ENCODE measurements around the gene DOCK10.

The DOCK10 gene

DNA sequence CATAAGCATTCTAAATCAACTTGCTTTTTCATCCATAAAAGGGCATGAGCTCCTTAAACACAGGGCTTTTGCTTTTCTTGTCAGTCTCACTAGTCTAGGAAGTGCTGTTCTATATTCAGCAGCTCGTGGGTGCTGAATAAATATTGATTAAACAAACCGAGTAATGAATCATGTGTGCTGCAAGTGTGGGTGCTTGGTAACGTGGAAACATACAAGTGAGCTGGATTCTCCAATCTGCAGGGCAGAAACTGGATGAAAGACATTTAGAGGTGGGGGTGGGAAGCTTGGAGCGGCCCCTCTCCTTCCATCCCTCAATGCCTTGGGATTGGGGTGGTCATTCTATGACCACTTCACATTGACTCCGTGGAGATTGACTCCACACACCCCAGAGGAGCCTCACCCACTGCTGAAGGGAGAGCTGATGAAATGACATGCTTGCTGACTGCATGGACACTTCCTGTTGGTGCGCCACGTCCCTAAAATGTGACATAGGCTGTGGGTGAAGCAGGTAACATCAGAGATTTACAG, 114.6 kb downstream of the DOCK10 start (continued):
- TF ChIP-seq, protein P1, sequence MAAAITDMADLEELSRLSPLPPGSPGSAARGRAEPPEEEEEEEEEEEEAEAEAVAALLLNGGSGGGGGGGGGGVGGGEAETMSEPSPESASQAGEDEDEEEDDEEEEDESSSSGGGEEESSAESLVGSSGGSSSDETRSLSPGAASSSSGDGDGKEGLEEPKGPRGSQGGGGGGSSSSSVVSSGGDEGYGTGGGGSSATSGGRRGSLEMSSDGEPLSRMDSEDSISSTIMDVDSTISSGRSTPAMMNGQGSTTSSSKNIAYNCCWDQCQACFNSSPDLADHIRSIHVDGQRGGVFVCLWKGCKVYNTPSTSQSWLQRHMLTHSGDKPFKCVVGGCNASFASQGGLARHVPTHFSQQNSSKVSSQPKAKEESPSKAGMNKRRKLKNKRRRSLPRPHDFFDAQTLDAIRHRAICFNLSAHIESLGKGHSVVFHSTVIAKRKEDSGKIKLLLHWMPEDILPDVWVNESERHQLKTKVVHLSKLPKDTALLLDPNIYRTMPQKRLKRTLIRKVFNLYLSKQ (tag by site-specific recombination; IDR thresholded peaks at IDR 0.05; ENCODE audit: borderline replicate concordance) = no peak
- TF ChIP-seq ZNF23 (tag by site-specific recombination; IDR thresholded peaks at IDR 0.05; ENCODE audit: borderline replicate concordance) (no peak), BCL11B (tag by site-specific recombination; IDR thresholded peaks at IDR 0.05; ENCODE audit: low read depth) (no peak)
- TF ChIP-seq, protein P2, sequence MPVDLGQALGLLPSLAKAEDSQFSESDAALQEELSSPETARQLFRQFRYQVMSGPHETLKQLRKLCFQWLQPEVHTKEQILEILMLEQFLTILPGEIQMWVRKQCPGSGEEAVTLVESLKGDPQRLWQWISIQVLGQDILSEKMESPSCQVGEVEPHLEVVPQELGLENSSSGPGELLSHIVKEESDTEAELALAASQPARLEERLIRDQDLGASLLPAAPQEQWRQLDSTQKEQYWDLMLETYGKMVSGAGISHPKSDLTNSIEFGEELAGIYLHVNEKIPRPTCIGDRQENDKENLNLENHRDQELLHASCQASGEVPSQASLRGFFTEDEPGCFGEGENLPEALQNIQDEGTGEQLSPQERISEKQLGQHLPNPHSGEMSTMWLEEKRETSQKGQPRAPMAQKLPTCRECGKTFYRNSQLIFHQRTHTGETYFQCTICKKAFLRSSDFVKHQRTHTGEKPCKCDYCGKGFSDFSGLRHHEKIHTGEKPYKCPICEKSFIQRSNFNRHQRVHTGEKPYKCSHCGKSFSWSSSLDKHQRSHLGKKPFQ (tag by site-specific recombination; IDR thresholded peaks at IDR 0.05) = no peak
- TF ChIP-seq, protein P3, sequence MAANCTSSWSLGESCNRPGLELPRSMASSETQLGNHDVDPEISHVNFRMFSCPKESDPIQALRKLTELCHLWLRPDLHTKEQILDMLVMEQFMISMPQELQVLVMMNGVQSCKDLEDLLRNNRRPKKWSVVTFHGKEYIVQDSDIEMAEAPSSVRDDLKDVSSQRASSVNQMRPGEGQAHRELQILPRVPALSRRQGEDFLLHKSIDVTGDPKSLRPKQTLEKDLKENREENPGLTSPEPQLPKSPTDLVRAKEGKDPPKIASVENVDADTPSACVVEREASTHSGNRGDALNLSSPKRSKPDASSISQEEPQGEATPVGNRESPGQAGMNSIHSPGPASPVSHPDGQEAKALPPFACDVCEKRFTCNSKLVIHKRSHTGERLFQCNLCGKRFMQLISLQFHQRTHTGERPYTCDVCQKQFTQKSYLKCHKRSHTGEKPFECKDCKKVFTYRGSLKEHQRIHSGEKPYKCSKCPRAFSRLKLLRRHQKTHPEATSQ (tag by site-specific recombination; IDR thresholded peaks at IDR 0.05) = no peak
- TF ChIP-seq, protein P4, sequence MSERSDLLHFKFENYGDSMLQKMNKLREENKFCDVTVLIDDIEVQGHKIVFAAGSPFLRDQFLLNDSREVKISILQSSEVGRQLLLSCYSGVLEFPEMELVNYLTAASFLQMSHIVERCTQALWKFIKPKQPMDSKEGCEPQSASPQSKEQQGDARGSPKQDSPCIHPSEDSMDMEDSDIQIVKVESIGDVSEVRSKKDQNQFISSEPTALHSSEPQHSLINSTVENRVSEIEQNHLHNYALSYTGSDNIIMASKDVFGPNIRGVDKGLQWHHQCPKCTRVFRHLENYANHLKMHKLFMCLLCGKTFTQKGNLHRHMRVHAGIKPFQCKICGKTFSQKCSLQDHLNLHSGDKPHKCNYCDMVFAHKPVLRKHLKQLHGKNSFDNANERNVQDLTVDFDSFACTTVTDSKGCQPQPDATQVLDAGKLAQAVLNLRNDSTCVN (tag by site-specific recombination; optimal IDR thresholded peaks at IDR 0.05) = no peak
- TF ChIP-seq, protein P5, sequence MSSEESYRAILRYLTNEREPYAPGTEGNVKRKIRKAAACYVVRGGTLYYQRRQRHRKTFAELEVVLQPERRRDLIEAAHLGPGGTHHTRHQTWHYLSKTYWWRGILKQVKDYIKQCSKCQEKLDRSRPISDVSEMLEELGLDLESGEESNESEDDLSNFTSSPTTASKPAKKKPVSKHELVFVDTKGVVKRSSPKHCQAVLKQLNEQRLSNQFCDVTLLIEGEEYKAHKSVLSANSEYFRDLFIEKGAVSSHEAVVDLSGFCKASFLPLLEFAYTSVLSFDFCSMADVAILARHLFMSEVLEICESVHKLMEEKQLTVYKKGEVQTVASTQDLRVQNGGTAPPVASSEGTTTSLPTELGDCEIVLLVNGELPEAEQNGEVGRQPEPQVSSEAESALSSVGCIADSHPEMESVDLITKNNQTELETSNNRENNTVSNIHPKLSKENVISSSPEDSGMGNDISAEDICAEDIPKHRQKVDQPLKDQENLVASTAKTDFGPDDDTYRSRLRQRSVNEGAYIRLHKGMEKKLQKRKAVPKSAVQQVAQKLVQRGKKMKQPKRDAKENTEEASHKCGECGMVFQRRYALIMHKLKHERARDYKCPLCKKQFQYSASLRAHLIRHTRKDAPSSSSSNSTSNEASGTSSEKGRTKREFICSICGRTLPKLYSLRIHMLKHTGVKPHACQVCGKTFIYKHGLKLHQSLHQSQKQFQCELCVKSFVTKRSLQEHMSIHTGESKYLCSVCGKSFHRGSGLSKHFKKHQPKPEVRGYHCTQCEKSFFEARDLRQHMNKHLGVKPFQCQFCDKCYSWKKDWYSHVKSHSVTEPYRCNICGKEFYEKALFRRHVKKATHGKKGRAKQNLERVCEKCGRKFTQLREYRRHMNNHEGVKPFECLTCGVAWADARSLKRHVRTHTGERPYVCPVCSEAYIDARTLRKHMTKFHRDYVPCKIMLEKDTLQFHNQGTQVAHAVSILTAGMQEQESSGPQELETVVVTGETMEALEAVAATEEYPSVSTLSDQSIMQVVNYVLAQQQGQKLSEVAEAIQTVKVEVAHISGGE (tag by site-specific recombination; conservative IDR thresholded peaks at IDR 0.05; ENCODE audit: low read depth) = no peak

DNA sequence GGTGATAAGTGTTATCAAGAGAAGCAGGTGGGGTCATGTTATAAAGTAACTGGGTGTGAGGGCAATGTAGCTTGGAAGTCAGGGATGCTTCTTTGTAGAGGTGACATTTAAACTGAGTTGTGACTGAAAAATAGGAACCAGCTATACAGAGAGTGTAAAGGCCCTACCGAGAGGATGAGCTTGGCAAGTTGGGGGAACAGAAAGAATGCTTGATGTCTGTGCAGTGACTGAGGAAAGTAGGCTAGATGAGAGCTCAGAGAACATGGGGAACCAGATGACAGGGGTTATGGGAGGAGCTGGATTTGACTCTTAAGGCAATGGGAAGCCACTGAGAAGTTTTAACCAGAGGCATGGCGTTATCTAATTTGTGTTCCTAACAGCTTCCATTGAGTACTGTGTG, 115.3 kb downstream of the DOCK10 start:
- H3K36me3 ChIP-seq (ENCODE audit: control insufficient read depth in 2 of 2, insufficient read depth in 1 of 2, low read length in 2 of 2) = no peaks in the 10 kb centered on the region

More for the DNA sequence above, 115.3 kb downstream of the DOCK10 start:
- Histone ChIP-seq H3K9me3 (ENCODE audit: control insufficient read depth, insufficient read depth, low read depth, low read length) (no peaks in the 10 kb centered on the region), H3K4me3 (ENCODE audit: low read depth, low read length) (no peak overlapping the region), H3K4me1 (ENCODE audit: control insufficient read depth, insufficient read depth, low read length) (no peaks in the 10 kb centered on the region), H3K27ac (ENCODE audit: extremely low read depth, low read depth, low read length) (no peak overlapping the region)
- POLR2A ChIA-PET = no interaction called here
- TF ChIP-seq ZNF2 (tag by site-specific recombination; IDR thresholded peaks at IDR 0.05) (no peak), ZNF768 (tag by site-specific recombination; IDR thresholded peaks at IDR 0.05) (no peak), ZNF521 (tag by site-specific recombination; IDR thresholded peaks at IDR 0.05) (no peak), ZNF169 (tag by site-specific recombination; IDR thresholded peaks at IDR 0.05) (no peak), ZNF426 (tag by site-specific recombination; IDR thresholded peaks at IDR 0.05) (no peak)
- TF ChIP-seq, protein P6, sequence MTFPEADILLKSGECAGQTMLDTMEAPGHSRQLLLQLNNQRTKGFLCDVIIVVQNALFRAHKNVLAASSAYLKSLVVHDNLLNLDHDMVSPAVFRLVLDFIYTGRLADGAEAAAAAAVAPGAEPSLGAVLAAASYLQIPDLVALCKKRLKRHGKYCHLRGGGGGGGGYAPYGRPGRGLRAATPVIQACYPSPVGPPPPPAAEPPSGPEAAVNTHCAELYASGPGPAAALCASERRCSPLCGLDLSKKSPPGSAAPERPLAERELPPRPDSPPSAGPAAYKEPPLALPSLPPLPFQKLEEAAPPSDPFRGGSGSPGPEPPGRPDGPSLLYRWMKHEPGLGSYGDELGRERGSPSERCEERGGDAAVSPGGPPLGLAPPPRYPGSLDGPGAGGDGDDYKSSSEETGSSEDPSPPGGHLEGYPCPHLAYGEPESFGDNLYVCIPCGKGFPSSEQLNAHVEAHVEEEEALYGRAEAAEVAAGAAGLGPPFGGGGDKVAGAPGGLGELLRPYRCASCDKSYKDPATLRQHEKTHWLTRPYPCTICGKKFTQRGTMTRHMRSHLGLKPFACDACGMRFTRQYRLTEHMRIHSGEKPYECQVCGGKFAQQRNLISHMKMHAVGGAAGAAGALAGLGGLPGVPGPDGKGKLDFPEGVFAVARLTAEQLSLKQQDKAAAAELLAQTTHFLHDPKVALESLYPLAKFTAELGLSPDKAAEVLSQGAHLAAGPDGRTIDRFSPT (tag by site-specific recombination; IDR thresholded peaks at IDR 0.05) = no peak
- CTCF ChIA-PET = interaction anchor here (1.1 kb wide), 1 partner anchor 16 kb away, joined by 4 read pairs; no protein-coding TSS in a partner anchor
